HepG2 (cell line): ENCODE data around the gene ANKS1A.

Experiments
- ATF3 ChIP-seq: sonication (generic); formaldehyde crosslinking; IDR thresholded peaks from 2 replicates; pipeline ENCODE4 v1.4.0; 2020; ENCODE audit warnings: missing genetic modification reagents
- EP300 ChIP-seq, 3 experiments: sonication (generic) in 1 of 3; formaldehyde crosslinking in 1 of 3; IDR thresholded peaks; 2 replicates each; pipeline versions ENCODE4 v1.5.1 to v1.6.1; 2011 to 2020; ENCODE audit warnings: low read depth in 2 of 3, low read length in 2 of 3, borderline replicate concordance in 1 of 3, improper control_type of control experiment in 1 of 3, mild to moderate bottlenecking in 1 of 3, missing genetic modification reagents in 1 of 3, moderate library complexity in 1 of 3
- EZH2 ChIP-seq: conservative IDR thresholded peaks from 2 replicates; pipeline ENCODE4 v1.6.1; 2012; ENCODE audit warnings: mild to moderate bottlenecking, low read depth, low read length, moderate library complexity
- PBX3 ChIP-seq: sonication (generic); formaldehyde crosslinking; IDR thresholded peaks from 2 replicates; pipeline ENCODE4 v1.8.1; 2023; ENCODE audit warnings: missing genetic modification reagents, inconsistent platforms, borderline replicate concordance
- POLR2AphosphoS5 ChIP-seq: IDR thresholded peaks from 2 replicates; pipeline ENCODE4 v1.6.1; 2012; ENCODE audit warnings: low read depth, low read length
- RAD21 ChIP-seq: fragments of 450-650 bp; formaldehyde crosslinking; IDR thresholded peaks from 2 replicates; pipeline ENCODE4 v1.5.0; 2020; ENCODE audit warnings: mild to moderate bottlenecking
- TAF1 ChIP-seq: sonication (generic); formaldehyde crosslinking; IDR thresholded peaks from 2 replicates; pipeline ENCODE4 v1.4.0; 2020; ENCODE audit warnings: missing genetic modification reagents
- ZNF768 ChIP-seq: sonication (generic); formaldehyde crosslinking; IDR thresholded peaks from 2 replicates; pipeline ENCODE4 v1.4.0; 2020; ENCODE audit warnings: missing genetic modification reagents
- TF ChIP-seq, protein P1 (sequence below): sonication (generic); formaldehyde crosslinking; IDR thresholded peaks from 2 replicates; pipeline ENCODE4 v1.5.0; 2020; ENCODE audit warnings: mild to moderate bottlenecking, missing genetic modification reagents, moderate library complexity
- TF ChIP-seq, protein P2 (sequence below): sonication (generic); formaldehyde crosslinking; IDR thresholded peaks from 2 replicates; pipeline ENCODE4 v1.8.1; 2023; ENCODE audit warnings: mild to moderate bottlenecking, missing genetic modification reagents

GRCh38 chr6:35055891-35056290 lies 166.8 kb downstream of the ANKS1A start:
- TF ChIP-seq, protein P1, sequence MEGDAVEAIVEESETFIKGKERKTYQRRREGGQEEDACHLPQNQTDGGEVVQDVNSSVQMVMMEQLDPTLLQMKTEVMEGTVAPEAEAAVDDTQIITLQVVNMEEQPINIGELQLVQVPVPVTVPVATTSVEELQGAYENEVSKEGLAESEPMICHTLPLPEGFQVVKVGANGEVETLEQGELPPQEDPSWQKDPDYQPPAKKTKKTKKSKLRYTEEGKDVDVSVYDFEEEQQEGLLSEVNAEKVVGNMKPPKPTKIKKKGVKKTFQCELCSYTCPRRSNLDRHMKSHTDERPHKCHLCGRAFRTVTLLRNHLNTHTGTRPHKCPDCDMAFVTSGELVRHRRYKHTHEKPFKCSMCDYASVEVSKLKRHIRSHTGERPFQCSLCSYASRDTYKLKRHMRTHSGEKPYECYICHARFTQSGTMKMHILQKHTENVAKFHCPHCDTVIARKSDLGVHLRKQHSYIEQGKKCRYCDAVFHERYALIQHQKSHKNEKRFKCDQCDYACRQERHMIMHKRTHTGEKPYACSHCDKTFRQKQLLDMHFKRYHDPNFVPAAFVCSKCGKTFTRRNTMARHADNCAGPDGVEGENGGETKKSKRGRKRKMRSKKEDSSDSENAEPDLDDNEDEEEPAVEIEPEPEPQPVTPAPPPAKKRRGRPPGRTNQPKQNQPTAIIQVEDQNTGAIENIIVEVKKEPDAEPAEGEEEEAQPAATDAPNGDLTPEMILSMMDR: no peak
- TF ChIP-seq POLR2AphosphoS5 (no peak), TAF1 (no peak), PBX3 (CRISPR knock-in tag) (no peak), EZH2 (no peak), EP300 (IDR thresholded peaks at IDR 0.05; ENCODE audit: low read depth in 2 of 2, low read length in 2 of 2) (no peak), EP300 (CRISPR knock-in tag; IDR thresholded peaks at IDR 0.05; ENCODE audit: borderline replicate concordance) (no peak), ZNF768 (CRISPR knock-in tag) (no peak), RAD21 (CRISPR knock-in tag) (no peak), ATF3 (CRISPR knock-in tag) (no peak)
- TF ChIP-seq, protein P2, sequence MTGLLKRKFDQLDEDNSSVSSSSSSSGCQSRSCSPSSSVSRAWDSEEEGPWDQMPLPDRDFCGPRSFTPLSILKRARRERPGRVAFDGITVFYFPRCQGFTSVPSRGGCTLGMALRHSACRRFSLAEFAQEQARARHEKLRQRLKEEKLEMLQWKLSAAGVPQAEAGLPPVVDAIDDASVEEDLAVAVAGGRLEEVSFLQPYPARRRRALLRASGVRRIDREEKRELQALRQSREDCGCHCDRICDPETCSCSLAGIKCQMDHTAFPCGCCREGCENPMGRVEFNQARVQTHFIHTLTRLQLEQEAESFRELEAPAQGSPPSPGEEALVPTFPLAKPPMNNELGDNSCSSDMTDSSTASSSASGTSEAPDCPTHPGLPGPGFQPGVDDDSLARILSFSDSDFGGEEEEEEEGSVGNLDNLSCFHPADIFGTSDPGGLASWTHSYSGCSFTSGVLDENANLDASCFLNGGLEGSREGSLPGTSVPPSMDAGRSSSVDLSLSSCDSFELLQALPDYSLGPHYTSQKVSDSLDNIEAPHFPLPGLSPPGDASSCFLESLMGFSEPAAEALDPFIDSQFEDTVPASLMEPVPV (CRISPR knock-in tag): no peak
